SU-DHL-6 (cell line): ENCODE measurements around the gene ACBD6.

ENCODE experiments used
- H2AFZ ChIP-seq: fragments of 200-600 bp; sonication (generic); 2 replicates; pipeline ENCODE4 v1.6.1; 2014; ENCODE audit warnings: low read depth, mild to moderate bottlenecking, moderate library complexity, mixed read lengths, antibody characterized with exemption, low read length; ENCODE audit not compliant: severe bottlenecking
- H3F3A ChIP-seq: fragments of 200-600 bp; shearing (Covaris generic); 2 replicates; pipeline ENCODE4 v1.6.0; 2016; ENCODE audit warnings: antibody characterized with exemption, mild to moderate bottlenecking; ENCODE audit not compliant: insufficient read depth
- H3K27ac ChIP-seq: fragments of 200-600 bp; sonication (generic); 2 replicates; pipeline ENCODE4 v1.5.1; 2016; ENCODE audit warnings: low read depth, mild to moderate bottlenecking, low read length, moderate library complexity, mixed read lengths
- H3K27me3 ChIP-seq: fragments of 200-600 bp; sonication (generic), shearing (Covaris generic); 2 replicates; pipeline ENCODE4 v1.6.0; 2014; ENCODE audit warnings: mild to moderate bottlenecking, low read length
- H3K36me3 ChIP-seq: fragments of 200-600 bp; sonication (generic); 2 replicates; pipeline ENCODE4 v1.6.1; 2014; ENCODE audit warnings: mild to moderate bottlenecking, low read length, mixed read lengths
- H3K4me2 ChIP-seq: fragments of 300-600, 200-600 bp; shearing (Covaris generic), sonication (generic); 2 replicates; pipeline ENCODE4 v1.6.0; 2014; ENCODE audit warnings: low read length, low read depth, mild to moderate bottlenecking; ENCODE audit not compliant: poor library complexity, severe bottlenecking
- H3K4me3 ChIP-seq: fragments of 200-600 bp; sonication (generic); 2 replicates; pipeline ENCODE4 v1.5.1; 2014; ENCODE audit warnings: antibody characterized with exemption, low read length, mild to moderate bottlenecking, mixed read lengths; ENCODE audit not compliant: insufficient read depth, poor library complexity, severe bottlenecking
- H3K79me2 ChIP-seq: fragments of 200-600 bp; sonication (generic); 2 replicates; pipeline ENCODE4 v1.6.1; 2014; ENCODE audit warnings: mild to moderate bottlenecking, low read length, moderate library complexity; ENCODE audit not compliant: insufficient read depth
- H3K9ac ChIP-seq: fragments of 200-600 bp; sonication (generic); 2 replicates; pipeline ENCODE4 v1.7.0; 2014; ENCODE audit warnings: mild to moderate bottlenecking, low read length
- H3K9me2 ChIP-seq: fragments of 200-600 bp; sonication (generic); replicated peaks from 2 replicates; pipeline ENCODE4 v1.6.1; 2014; ENCODE audit warnings: low read length; ENCODE audit not compliant: insufficient read depth
- H3K9me3 ChIP-seq: fragments of 200-600 bp; sonication (generic); 2 replicates; pipeline ENCODE4 v1.6.1; 2014; ENCODE audit warnings: low read length, mixed read lengths; ENCODE audit not compliant: insufficient read depth
- H4K20me1 ChIP-seq: fragments of 200-600 bp; sonication (generic); 2 replicates; pipeline ENCODE4 v1.6.1; 2014; ENCODE audit warnings: low read depth, mild to moderate bottlenecking, antibody characterized with exemption, low read length, moderate library complexity, mixed read lengths
- EZH2phosphoT487 ChIP-seq: fragments of 200-600 bp; sonication (generic), shearing (Covaris generic); conservative IDR thresholded peaks from 2 replicates; pipeline ENCODE4 v1.6.1; 2018; ENCODE audit warnings: mild to moderate bottlenecking, antibody characterized with exemption, low read length, moderate library complexity, mixed read lengths
- TF ChIP-seq, protein P1 (sequence below): fragments of 200-600 bp; sonication (generic); IDR thresholded peaks from one replicate; pipeline ENCODE4 v1.5.1; 2017; ENCODE audit warnings: antibody characterized with exemption, mild to moderate bottlenecking, low read length, moderate library complexity; ENCODE audit not compliant: insufficient read depth, poor library complexity, severe bottlenecking

ACBD6 gene

DNA sequence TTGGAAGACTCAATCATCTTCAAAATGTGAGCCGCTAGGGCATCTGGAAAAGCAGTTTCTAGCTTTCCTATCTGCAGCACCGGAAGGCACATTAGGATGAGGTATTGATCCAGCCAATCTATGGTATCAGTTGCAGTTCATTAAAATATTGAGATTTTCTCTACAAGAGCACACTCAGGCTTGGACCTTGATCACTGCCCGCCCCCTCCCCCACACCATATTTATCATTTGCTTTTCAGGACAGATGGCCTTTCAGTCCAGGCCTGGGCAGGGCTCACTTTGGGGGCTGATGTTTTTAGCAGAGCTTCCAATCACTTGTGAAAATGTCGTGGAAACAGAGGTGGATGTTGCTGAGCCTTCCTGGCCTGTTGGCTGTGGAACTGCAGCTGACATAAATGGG lies 254.8 kb downstream of the ACBD6 start:
- TF ChIP-seq, protein P1, sequence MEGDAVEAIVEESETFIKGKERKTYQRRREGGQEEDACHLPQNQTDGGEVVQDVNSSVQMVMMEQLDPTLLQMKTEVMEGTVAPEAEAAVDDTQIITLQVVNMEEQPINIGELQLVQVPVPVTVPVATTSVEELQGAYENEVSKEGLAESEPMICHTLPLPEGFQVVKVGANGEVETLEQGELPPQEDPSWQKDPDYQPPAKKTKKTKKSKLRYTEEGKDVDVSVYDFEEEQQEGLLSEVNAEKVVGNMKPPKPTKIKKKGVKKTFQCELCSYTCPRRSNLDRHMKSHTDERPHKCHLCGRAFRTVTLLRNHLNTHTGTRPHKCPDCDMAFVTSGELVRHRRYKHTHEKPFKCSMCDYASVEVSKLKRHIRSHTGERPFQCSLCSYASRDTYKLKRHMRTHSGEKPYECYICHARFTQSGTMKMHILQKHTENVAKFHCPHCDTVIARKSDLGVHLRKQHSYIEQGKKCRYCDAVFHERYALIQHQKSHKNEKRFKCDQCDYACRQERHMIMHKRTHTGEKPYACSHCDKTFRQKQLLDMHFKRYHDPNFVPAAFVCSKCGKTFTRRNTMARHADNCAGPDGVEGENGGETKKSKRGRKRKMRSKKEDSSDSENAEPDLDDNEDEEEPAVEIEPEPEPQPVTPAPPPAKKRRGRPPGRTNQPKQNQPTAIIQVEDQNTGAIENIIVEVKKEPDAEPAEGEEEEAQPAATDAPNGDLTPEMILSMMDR = no peak
- TF ChIP-seq EZH2phosphoT487 = no peak
- Histone ChIP-seq H4K20me1 (no peaks in the 10 kb centered on the region), H3K36me3 (no peaks in the 10 kb centered on the region), H2AFZ (no peak overlapping the region), H3K27ac (no peak overlapping the region), H3K79me2 (no peaks in the 10 kb centered on the region), H3K4me2 (no peak overlapping the region), H3F3A (no peaks in the 10 kb centered on the region), H3K9ac (no peak overlapping the region), H3K4me3 (no peak overlapping the region), H3K9me2 (no peaks in the 10 kb centered on the region), H3K9me3 (no peaks in the 10 kb centered on the region), H3K27me3 (no peaks in the 10 kb centered on the region)

DNA sequence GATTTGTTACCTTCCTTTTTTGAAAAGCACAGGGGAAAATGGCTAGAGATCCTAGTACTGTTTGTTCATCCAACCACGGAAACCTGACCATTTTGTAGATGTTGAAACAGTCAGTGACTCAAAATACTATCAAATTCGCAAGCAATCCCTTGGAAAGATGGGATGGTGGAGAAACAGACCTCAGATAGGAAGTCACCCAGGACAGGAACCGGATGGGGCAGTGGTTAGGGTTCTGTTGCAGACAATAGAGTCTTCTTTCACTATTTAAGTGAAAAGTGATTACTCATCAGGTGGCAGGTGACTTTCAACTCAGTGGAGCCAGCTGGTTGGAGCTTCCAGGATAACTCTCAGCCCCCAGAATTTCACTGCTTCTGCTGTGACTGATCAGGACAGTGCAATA lies 255.3 kb downstream of the ACBD6 start:
- no peaks in the 10 kb centered on the region for H3K36me3 ChIP-seq
- H3K4me3 ChIP-seq = no peak overlapping the region
- no peak overlapping the region for H3K4me2 ChIP-seq
- TF ChIP-seq EZH2phosphoT487 = no peak
- TF ChIP-seq, protein P1 = no peak
- H3F3A ChIP-seq = no peaks in the 10 kb centered on the region
- no peak overlapping the region for H2AFZ ChIP-seq
- no peaks in the 10 kb centered on the region for H3K9me3 ChIP-seq
- no peaks in the 10 kb centered on the region for H3K9me2 ChIP-seq
- no peaks in the 10 kb centered on the region for H3K27me3 ChIP-seq
- no peak overlapping the region for H3K27ac ChIP-seq
- no peaks in the 10 kb centered on the region for H3K79me2 ChIP-seq
- no peak overlapping the region for H3K9ac ChIP-seq
- H4K20me1 ChIP-seq = no peaks in the 10 kb centered on the region

DNA sequence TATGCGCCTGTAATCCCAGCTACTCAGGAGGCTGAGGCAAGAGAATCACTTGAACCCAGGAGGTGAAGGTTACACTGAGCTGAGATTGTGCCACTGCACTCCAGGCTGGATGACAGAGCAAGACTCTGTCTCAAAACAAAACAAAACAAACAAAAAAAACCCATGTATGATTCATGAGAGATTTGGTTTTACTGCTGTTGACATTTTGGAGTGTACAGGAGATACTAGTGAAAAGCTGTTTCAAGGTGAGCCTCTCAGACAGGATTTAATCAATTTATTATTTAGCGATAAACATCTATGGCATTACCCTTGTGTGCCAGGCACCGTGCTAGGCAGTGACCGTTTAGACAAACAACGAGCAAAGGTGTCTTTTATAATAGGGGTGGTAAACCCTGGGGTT lies 255.8 kb downstream of the ACBD6 start:
- H3K27me3 ChIP-seq = no peaks in the 10 kb centered on the region

More for the DNA sequence above, 255.8 kb downstream of the ACBD6 start:
- H3K79me2 ChIP-seq = no peaks in the 10 kb centered on the region
- no peaks in the 10 kb centered on the region for H3K36me3 ChIP-seq
- no peaks in the 10 kb centered on the region for H3F3A ChIP-seq
- H3K9me2 ChIP-seq = no peaks in the 10 kb centered on the region
- no peaks in the 10 kb centered on the region for H3K9me3 ChIP-seq
- no peak overlapping the region for H3K4me2 ChIP-seq
- H3K27ac ChIP-seq = no peak overlapping the region
- H2AFZ ChIP-seq = no peak overlapping the region
- TF ChIP-seq, protein P1 = no peak
- no peak for TF ChIP-seq EZH2phosphoT487
- H4K20me1 ChIP-seq = no peaks in the 10 kb centered on the region
- no peak overlapping the region for H3K4me3 ChIP-seq
- no peak overlapping the region for H3K9ac ChIP-seq
